DND-41 (cell line): ENCODE data around the gene COL4A1.

Source experiments
- ATAC-seq: fragments of 200-7000 bp; cut with Tn5 transposase; 3 replicates; pipeline ENCODE4 v1.9.1; 2021; ENCODE audit warnings: low read depth; ENCODE audit not compliant: insufficient read depth
- DNase-seq: peaks from one replicate; pipeline ENCODE4 v3.0.0-alpha.2; 2020
- H2AFZ ChIP-seq: 2 replicates; pipeline ENCODE4 v1.6.0; 2012; ENCODE audit warnings: low read depth, low read length
- H3K27ac ChIP-seq: 2 replicates; pipeline ENCODE4 v1.5.1; 2012; ENCODE audit warnings: low read length, inconsistent platforms
- H3K27me3 ChIP-seq: fragments of 200-600 bp; sonication (generic); 2 replicates; pipeline ENCODE4 v1.6.0; 2012; ENCODE audit warnings: low read length, mild to moderate bottlenecking, inconsistent platforms; ENCODE audit not compliant: insufficient read depth, poor library complexity
- H3K36me3 ChIP-seq: 2 replicates; pipeline ENCODE4 v1.5.1; 2012; ENCODE audit warnings: low read length, inconsistent platforms; ENCODE audit not compliant: insufficient read depth
- H3K4me1 ChIP-seq: 2 replicates; pipeline ENCODE4 v1.5.1; 2012; ENCODE audit warnings: mild to moderate bottlenecking, low read length; ENCODE audit not compliant: insufficient read depth
- H3K4me2 ChIP-seq: 2 replicates; pipeline ENCODE4 v1.6.0; 2012; ENCODE audit warnings: mild to moderate bottlenecking, moderate library complexity, low read length, inconsistent platforms; ENCODE audit not compliant: insufficient read depth
- H3K4me3 ChIP-seq, 2 experiments: fragments of 200-600 bp in 1 of 2; shearing (Covaris generic) in 1 of 2; 2 replicates each; pipeline ENCODE4 v1.5.1; 2012 to 2016; ENCODE audit warnings: inconsistent platforms in 2 of 2, low read length in 2 of 2, mild to moderate bottlenecking in 2 of 2, low read depth in 1 of 2, moderate library complexity in 1 of 2
- H3K79me2 ChIP-seq: 2 replicates; pipeline ENCODE4 v1.6.0; 2012; ENCODE audit warnings: low read length, inconsistent platforms; ENCODE audit not compliant: insufficient read depth
- H3K9ac ChIP-seq: 2 replicates; pipeline ENCODE4 v1.6.0; 2012; ENCODE audit warnings: low read depth, mild to moderate bottlenecking, inconsistent platforms, low read length, moderate library complexity
- H3K9me3 ChIP-seq: 2 replicates; pipeline ENCODE4 v1.5.1; 2012; ENCODE audit warnings: low read length, moderate library complexity, mild to moderate bottlenecking, inconsistent platforms; ENCODE audit not compliant: insufficient read depth, severe bottlenecking
- H4K20me1 ChIP-seq: 2 replicates; pipeline ENCODE4 v1.6.0; 2012; ENCODE audit warnings: low read length; ENCODE audit not compliant: insufficient read depth
- EZH2 ChIP-seq: IDR thresholded peaks from 3 replicates; pipeline ENCODE4 v1.6.1; 2012; ENCODE audit warnings: borderline replicate concordance, low read depth, mild to moderate bottlenecking, moderate library complexity, low read length, inconsistent platforms; ENCODE audit not compliant: severe bottlenecking
- TF ChIP-seq, protein P1 (sequence below): IDR thresholded peaks from 2 replicates; pipeline ENCODE4 v1.5.1; 2012; ENCODE audit warnings: borderline replicate concordance, low read length, moderate library complexity, mild to moderate bottlenecking; ENCODE audit not compliant: poor library complexity, severe bottlenecking; ENCODE audit errors: extremely low read depth

The COL4A1 gene

GRCh38 chr13:110116072-110116487 is 190.9 kb downstream of the COL4A1 start:
- no peak overlapping the region for H3K4me3 ChIP-seq
- no peak overlapping the region for H3K27ac ChIP-seq
- no peaks in the 10 kb centered on the region for H3K27me3 ChIP-seq
- H3K36me3 ChIP-seq, result no peaks in the 10 kb centered on the region
- H3K9ac ChIP-seq, result no peak overlapping the region
- H3K79me2 ChIP-seq, result no peaks in the 10 kb centered on the region
- H3K9me3 ChIP-seq, result no peaks in the 10 kb centered on the region
- no peak overlapping the region for H3K4me2 ChIP-seq
- H2AFZ ChIP-seq, result no peak overlapping the region
- peak; percentile 73; the same call in 2 of the 3 replicates for ATAC-seq
- TF ChIP-seq EZH2, result no peak
- TF ChIP-seq, protein P1, sequence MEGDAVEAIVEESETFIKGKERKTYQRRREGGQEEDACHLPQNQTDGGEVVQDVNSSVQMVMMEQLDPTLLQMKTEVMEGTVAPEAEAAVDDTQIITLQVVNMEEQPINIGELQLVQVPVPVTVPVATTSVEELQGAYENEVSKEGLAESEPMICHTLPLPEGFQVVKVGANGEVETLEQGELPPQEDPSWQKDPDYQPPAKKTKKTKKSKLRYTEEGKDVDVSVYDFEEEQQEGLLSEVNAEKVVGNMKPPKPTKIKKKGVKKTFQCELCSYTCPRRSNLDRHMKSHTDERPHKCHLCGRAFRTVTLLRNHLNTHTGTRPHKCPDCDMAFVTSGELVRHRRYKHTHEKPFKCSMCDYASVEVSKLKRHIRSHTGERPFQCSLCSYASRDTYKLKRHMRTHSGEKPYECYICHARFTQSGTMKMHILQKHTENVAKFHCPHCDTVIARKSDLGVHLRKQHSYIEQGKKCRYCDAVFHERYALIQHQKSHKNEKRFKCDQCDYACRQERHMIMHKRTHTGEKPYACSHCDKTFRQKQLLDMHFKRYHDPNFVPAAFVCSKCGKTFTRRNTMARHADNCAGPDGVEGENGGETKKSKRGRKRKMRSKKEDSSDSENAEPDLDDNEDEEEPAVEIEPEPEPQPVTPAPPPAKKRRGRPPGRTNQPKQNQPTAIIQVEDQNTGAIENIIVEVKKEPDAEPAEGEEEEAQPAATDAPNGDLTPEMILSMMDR, result peak; percentile 72
- DNase-seq, result peak; percentile 42
- H4K20me1 ChIP-seq, result no peaks in the 10 kb centered on the region
- H3K4me1 ChIP-seq, result peaks cover 8% of the 10 kb centered on the region

GRCh38 chr13:110115591-110115990 is 191.4 kb downstream of the COL4A1 start:
- peaks cover 8% of the 10 kb centered on the region for H3K4me1 ChIP-seq
- H3K9ac ChIP-seq, result no peak overlapping the region
- DNase-seq (no peak), ATAC-seq (no peak)
- H3K27ac ChIP-seq, result no peak overlapping the region
- no peak for TF ChIP-seq EZH2
- TF ChIP-seq, protein P1, result no peak
- H3K9me3 ChIP-seq, result no peaks in the 10 kb centered on the region
- no peaks in the 10 kb centered on the region for H3K79me2 ChIP-seq
- no peaks in the 10 kb centered on the region for H4K20me1 ChIP-seq
- H3K36me3 ChIP-seq, result no peaks in the 10 kb centered on the region
- no peak overlapping the region for H3K4me3 ChIP-seq
- H3K4me2 ChIP-seq, result no peak overlapping the region
- no peak overlapping the region for H2AFZ ChIP-seq
- H3K27me3 ChIP-seq, result no peaks in the 10 kb centered on the region

- no peak for DNase-seq
- Histone ChIP-seq H3K4me3 (no peak overlapping the region), H3K79me2 (no peaks in the 10 kb centered on the region), H4K20me1 (no peaks in the 10 kb centered on the region), H3K27me3 (no peaks in the 10 kb centered on the region), H3K9ac (no peak overlapping the region), H3K4me2 (no peak overlapping the region), H3K4me1 (peaks cover 20% of the 10 kb centered on the region), H3K36me3 (no peaks in the 10 kb centered on the region), H3K9me3 (no peaks in the 10 kb centered on the region), H3K27ac (no peak overlapping the region), H2AFZ (no peak overlapping the region)
- no peak for TF ChIP-seq EZH2
- TF ChIP-seq, protein P1, result no peak
- no peak for ATAC-seq
Observed at GRCh38 chr13:110114316-110114715, 192.6 kb downstream of the COL4A1 start.

GRCh38 chr13:110113284-110113764 is 193.6 kb downstream of the COL4A1 start:
- Histone ChIP-seq H3K4me2 (no peak overlapping the region), H3K79me2 (no peaks in the 10 kb centered on the region), H3K36me3 (no peaks in the 10 kb centered on the region), H3K27ac (no peak overlapping the region), H3K4me1 (peaks cover 29% of the 10 kb centered on the region), H3K27me3 (no peaks in the 10 kb centered on the region), H3K9me3 (no peaks in the 10 kb centered on the region), H3K9ac (no peak overlapping the region), H4K20me1 (no peaks in the 10 kb centered on the region), H3K4me3 (no peak overlapping the region), H2AFZ (no peak overlapping the region)
- DNase-seq (no peak), ATAC-seq (no peak)
- TF ChIP-seq, protein P1, result no peak
- TF ChIP-seq EZH2, result no peak
